ENCODE results near the gene C1QTNF3. TPM values are rescaled to one million over a fixed set of nuclear protein-coding genes. Genes with fewer than 3 reads are reported as not detected.

Gene C1QTNF3
- total RNA-seq, 1 experiment from 2014 or later = 2.1 TPM

DNA sequence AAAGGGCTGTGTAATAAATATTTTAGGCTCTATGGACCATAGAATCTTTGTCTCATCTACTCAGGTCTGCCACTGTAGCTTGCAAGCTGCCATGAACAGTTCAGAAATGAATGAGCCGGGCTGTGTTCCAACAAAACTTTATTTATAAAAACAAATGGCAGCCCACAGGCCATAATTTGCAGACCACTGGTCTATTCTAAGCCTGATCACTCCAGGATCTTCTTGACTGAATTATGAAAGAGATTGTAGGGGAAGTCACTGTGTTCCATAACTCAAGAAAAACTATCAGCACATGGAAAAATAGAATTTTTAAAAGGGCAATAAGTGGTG is 11.4 kb upstream of the C1QTNF3 start:
- no peak for DNase-seq
- Mint-ChIP-seq H3K4me1 (ENCODE audit: low read depth, unreplicated experiment) (no peaks in the 10 kb centered on the region), H3K27ac (ENCODE audit: unreplicated experiment) (no peak overlapping the region), H3K4me3 (ENCODE audit: low read depth, unreplicated experiment) (no peak overlapping the region), H3K36me3 (ENCODE audit: insufficient read depth, unreplicated experiment) (no peaks in the 10 kb centered on the region), H3K27me3 (ENCODE audit: unreplicated experiment) (no peaks in the 10 kb centered on the region), H3K9me3 (ENCODE audit: low read depth, unreplicated experiment) (no peaks in the 10 kb centered on the region)
- CTCF ChIA-PET = no interaction called here
- TF ChIP-seq, protein P1, sequence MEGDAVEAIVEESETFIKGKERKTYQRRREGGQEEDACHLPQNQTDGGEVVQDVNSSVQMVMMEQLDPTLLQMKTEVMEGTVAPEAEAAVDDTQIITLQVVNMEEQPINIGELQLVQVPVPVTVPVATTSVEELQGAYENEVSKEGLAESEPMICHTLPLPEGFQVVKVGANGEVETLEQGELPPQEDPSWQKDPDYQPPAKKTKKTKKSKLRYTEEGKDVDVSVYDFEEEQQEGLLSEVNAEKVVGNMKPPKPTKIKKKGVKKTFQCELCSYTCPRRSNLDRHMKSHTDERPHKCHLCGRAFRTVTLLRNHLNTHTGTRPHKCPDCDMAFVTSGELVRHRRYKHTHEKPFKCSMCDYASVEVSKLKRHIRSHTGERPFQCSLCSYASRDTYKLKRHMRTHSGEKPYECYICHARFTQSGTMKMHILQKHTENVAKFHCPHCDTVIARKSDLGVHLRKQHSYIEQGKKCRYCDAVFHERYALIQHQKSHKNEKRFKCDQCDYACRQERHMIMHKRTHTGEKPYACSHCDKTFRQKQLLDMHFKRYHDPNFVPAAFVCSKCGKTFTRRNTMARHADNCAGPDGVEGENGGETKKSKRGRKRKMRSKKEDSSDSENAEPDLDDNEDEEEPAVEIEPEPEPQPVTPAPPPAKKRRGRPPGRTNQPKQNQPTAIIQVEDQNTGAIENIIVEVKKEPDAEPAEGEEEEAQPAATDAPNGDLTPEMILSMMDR (IDR thresholded peaks at IDR 0.05; ENCODE audit: unreplicated experiment) = no peak
- intact Hi-C loops (cut with micrococcal nuclease; ENCODE audit: unreplicated experiment) = no loop called here
- no TSS peak for BruUV-seq (replicated peaks)

DNA sequence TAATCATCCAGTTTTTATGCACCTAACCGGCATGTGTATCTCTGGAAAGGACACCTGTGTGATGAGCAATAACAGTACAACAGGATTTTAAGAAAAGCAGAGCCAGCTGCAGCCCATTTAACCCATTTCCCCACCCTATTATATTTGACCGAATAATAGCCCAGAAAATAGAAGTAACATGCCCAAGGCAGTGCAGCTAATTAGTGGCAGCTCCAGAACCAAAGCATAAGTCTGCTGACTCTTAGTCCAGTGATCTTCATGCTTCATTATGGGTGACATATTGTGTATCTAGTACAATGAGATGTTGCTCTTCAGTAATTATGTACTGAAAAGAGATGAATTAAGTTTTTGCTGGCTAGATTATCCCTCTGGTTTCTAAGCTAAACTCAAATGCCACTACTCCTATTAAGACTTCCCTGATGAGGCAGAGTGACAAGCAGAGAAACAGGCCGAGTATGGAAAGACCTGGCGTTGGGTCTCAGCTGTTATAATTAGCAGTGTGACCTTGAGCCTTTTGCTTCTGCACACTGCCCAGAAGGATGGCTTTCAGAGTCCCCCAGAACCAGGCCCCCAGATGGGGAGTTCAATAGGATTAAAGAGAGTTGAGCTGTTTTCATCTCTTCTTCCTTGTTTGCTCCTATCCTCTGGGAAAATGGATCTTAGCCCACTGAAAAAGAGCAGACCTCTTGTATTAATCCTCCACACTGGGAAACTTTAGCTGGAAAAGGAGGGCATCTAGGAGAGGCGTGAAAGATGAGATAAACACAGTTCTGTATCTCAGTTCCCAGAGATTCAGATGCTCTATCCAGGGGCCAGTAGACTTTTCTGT is 10.8 kb upstream of the C1QTNF3 start:
- H3K4me1 Mint-ChIP-seq (ENCODE audit: low read depth, unreplicated experiment) = no peaks in the 10 kb centered on the region
- TF ChIP-seq, protein P1 (IDR thresholded peaks at IDR 0.05; ENCODE audit: unreplicated experiment) = no peak
- no peaks in the 10 kb centered on the region for H3K27me3 Mint-ChIP-seq (ENCODE audit: unreplicated experiment)
- DNase-seq = no peak
- CTCF ChIA-PET = no interaction called here
- no peaks in the 10 kb centered on the region for H3K36me3 Mint-ChIP-seq (ENCODE audit: insufficient read depth, unreplicated experiment)
- no peak overlapping the region for H3K4me3 Mint-ChIP-seq (ENCODE audit: low read depth, unreplicated experiment)
- BruUV-seq (replicated peaks) = no TSS peak
- no peak overlapping the region for H3K27ac Mint-ChIP-seq (ENCODE audit: unreplicated experiment)
- intact Hi-C loops (cut with micrococcal nuclease; ENCODE audit: unreplicated experiment) = no loop called here
- no peaks in the 10 kb centered on the region for H3K9me3 Mint-ChIP-seq (ENCODE audit: low read depth, unreplicated experiment)

DNA sequence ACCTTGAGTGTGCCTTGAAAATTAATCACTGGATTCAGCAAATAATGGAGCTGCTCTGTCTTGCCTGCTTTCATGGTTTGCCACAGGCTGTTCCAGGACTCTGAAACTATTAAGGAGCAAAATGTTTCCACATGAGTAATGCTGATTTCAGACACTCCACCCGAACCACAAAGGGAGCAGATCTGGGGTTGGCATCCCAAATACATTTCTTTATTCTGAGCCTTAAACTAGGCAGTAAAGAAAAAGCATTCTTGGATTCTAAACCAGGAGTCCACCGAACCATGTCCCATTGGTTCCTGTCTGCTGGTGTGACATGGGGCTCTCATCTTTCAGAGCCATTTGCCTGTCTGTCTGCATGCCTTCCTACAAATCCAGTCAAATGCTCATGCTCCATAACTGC is 10.1 kb upstream of the C1QTNF3 start:
- no peak overlapping the region for H3K4me3 Mint-ChIP-seq (ENCODE audit: low read depth, unreplicated experiment)

DNA sequence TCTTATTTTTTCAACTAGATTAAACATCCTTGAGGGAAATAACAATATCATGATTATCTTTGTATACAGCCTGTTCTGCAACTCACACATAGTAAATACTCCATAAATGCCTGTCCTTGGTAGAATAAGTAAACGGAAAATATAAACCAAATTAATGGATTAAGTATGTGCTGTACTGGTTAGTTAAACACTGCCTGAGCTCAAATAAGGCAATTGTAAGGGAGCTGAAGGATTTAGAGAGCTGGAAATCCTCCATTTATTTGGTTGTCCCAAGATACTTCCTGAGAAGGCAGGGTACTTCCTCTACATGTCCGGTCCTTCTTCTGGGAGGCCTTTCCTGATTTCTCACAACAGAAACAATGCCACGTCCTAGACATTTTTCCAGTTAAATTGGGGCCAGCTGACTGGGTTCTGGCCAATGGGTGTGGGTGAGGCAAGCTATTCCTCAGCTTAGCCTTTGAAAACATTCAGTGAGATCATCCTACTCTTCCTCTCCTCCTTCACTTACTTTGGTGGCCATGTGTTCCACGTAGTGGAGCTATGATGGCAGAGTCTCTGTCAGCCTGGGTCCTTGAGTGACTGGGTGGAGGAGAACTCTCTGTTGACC is 8.5 kb upstream of the C1QTNF3 start:
- Mint-ChIP-seq H3K9me3 (ENCODE audit: low read depth, unreplicated experiment) (no peaks in the 10 kb centered on the region), H3K27me3 (ENCODE audit: unreplicated experiment) (no peaks in the 10 kb centered on the region), H3K4me3 (ENCODE audit: low read depth, unreplicated experiment) (no peak overlapping the region), H3K36me3 (ENCODE audit: insufficient read depth, unreplicated experiment) (no peaks in the 10 kb centered on the region), H3K27ac (ENCODE audit: unreplicated experiment) (no peak overlapping the region), H3K4me1 (ENCODE audit: low read depth, unreplicated experiment) (no peaks in the 10 kb centered on the region)
- TF ChIP-seq, protein P1 (IDR thresholded peaks at IDR 0.05; ENCODE audit: unreplicated experiment) = no peak
- BruUV-seq (replicated peaks) = no TSS peak
- CTCF ChIA-PET = no interaction called here
- no peak for DNase-seq
- intact Hi-C loops (cut with micrococcal nuclease; ENCODE audit: unreplicated experiment) = no loop called here

More for the DNA sequence above, 10.1 kb upstream of the C1QTNF3 start:
- Mint-ChIP-seq H3K36me3 (ENCODE audit: insufficient read depth, unreplicated experiment) (no peaks in the 10 kb centered on the region), H3K27me3 (ENCODE audit: unreplicated experiment) (no peaks in the 10 kb centered on the region), H3K4me1 (ENCODE audit: low read depth, unreplicated experiment) (no peaks in the 10 kb centered on the region), H3K27ac (ENCODE audit: unreplicated experiment) (no peak overlapping the region), H3K9me3 (ENCODE audit: low read depth, unreplicated experiment) (no peaks in the 10 kb centered on the region)
- no peak for DNase-seq
- BruUV-seq (replicated peaks) = no TSS peak
- CTCF ChIA-PET = no interaction called here
- intact Hi-C loops (cut with micrococcal nuclease; ENCODE audit: unreplicated experiment) = no loop called here
- TF ChIP-seq, protein P1 (IDR thresholded peaks at IDR 0.05; ENCODE audit: unreplicated experiment) = no peak

Data from Calu3 (cell line).